Osteocyte (in vitro differentiated cells): Measurements from ENCODE around the gene C21orf58. TPM values are rescaled to one million over a fixed set of nuclear protein-coding genes. Genes with fewer than 3 reads are reported as not detected.

Experiments used
- DNase-seq: peaks from one replicate; pipeline ENCODE4 v3.0.0; 2021; ENCODE audit warnings: mixed read lengths; ENCODE audit not compliant: unreplicated experiment; ENCODE audit errors: extremely low spot score
- H3K27ac Mint-ChIP-seq: one replicate; pipeline ENCODE4 v1.8.0; 2021; ENCODE audit warnings: mild to moderate bottlenecking, mixed read lengths; ENCODE audit not compliant: unreplicated experiment
- H3K27me3 Mint-ChIP-seq: one replicate; pipeline ENCODE4 v1.8.0; 2021; ENCODE audit warnings: mixed read lengths; ENCODE audit not compliant: unreplicated experiment
- H3K36me3 Mint-ChIP-seq: one replicate; pipeline ENCODE4 v1.8.0; 2021; ENCODE audit warnings: mixed read lengths; ENCODE audit not compliant: unreplicated experiment
- H3K4me1 Mint-ChIP-seq: one replicate; pipeline ENCODE4 v1.8.0; 2021; ENCODE audit warnings: mixed read lengths; ENCODE audit not compliant: unreplicated experiment
- H3K4me3 Mint-ChIP-seq: one replicate; pipeline ENCODE4 v1.8.0; 2021; ENCODE audit warnings: mild to moderate bottlenecking, moderate library complexity, mixed read lengths; ENCODE audit not compliant: unreplicated experiment
- H3K9me3 Mint-ChIP-seq: one replicate; pipeline ENCODE4 v1.8.0; 2021; ENCODE audit warnings: mixed read lengths; ENCODE audit not compliant: unreplicated experiment
- total RNA-seq: library from RNA; stranded (reverse); gene quantifications from 2 replicates; pipeline ENCODE4 v1.2.1, GENCODE V29; 2021
- TF ChIP-seq, protein P1 (sequence below): fragments of 200-600 bp; sonication (generic); IDR thresholded peaks from 2 replicates; pipeline ENCODE4 v1.5.0; 2021; ENCODE audit warnings: antibody characterized with exemption, mild to moderate bottlenecking, moderate library complexity

C21orf58 gene
- total RNA-seq, 1 donor from 2014 or later: 9.1 TPM

- TF ChIP-seq, protein P1, sequence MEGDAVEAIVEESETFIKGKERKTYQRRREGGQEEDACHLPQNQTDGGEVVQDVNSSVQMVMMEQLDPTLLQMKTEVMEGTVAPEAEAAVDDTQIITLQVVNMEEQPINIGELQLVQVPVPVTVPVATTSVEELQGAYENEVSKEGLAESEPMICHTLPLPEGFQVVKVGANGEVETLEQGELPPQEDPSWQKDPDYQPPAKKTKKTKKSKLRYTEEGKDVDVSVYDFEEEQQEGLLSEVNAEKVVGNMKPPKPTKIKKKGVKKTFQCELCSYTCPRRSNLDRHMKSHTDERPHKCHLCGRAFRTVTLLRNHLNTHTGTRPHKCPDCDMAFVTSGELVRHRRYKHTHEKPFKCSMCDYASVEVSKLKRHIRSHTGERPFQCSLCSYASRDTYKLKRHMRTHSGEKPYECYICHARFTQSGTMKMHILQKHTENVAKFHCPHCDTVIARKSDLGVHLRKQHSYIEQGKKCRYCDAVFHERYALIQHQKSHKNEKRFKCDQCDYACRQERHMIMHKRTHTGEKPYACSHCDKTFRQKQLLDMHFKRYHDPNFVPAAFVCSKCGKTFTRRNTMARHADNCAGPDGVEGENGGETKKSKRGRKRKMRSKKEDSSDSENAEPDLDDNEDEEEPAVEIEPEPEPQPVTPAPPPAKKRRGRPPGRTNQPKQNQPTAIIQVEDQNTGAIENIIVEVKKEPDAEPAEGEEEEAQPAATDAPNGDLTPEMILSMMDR: no peak
- Mint-ChIP-seq H3K27me3 (no peaks in the 10 kb centered on the region), H3K9me3 (no peaks in the 10 kb centered on the region), H3K4me1 (peaks cover 24% of the 10 kb centered on the region), H3K4me3 (no peak overlapping the region), H3K27ac (no peak overlapping the region), H3K36me3 (peaks cover 24% of the 10 kb centered on the region)
- no peak for DNase-seq
These were observed 4.5 kb upstream of the C21orf58 start for GRCh38 chr21:46328151-46328550.

DNA sequence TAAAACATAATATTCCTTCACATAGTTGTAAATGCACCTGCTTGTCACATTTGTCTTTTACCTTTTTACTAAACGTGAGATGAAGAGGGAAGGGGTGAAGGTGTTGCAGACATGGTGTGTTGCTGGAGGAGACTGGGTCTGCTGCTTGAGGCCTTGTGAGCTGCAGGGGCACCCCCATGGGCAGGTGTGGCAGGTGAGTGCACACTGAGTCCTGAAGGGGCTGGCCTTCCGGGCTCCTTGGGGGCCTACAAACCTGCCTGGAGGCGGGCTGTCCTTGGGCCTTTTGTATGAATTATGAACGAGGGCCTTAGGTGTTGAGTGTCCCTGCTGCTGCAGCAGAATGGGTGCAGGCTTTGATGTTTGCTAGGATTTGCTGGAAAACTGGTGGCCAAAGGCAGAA is 4.0 kb upstream of the C21orf58 start:
- Mint-ChIP-seq H3K27me3 (no peaks in the 10 kb centered on the region), H3K4me3 (no peak overlapping the region), H3K4me1 (peaks cover 28% of the 10 kb centered on the region), H3K9me3 (no peaks in the 10 kb centered on the region), H3K27ac (peak overlapping the region; percentile 28), H3K36me3 (peaks cover 24% of the 10 kb centered on the region)
- DNase-seq: no peak
- TF ChIP-seq, protein P1: no peak

GRCh38 chr21:46326110-46326703 is 2.5 kb upstream of the C21orf58 start:
- Mint-ChIP-seq H3K36me3 (peaks cover 23% of the 10 kb centered on the region), H3K4me3 (no peak overlapping the region), H3K27ac (peak overlapping the region; percentile 81), H3K4me1 (peaks cover 35% of the 10 kb centered on the region), H3K9me3 (no peaks in the 10 kb centered on the region), H3K27me3 (no peaks in the 10 kb centered on the region)
- DNase-seq: no peak
- TF ChIP-seq, protein P1: no peak

DNA sequence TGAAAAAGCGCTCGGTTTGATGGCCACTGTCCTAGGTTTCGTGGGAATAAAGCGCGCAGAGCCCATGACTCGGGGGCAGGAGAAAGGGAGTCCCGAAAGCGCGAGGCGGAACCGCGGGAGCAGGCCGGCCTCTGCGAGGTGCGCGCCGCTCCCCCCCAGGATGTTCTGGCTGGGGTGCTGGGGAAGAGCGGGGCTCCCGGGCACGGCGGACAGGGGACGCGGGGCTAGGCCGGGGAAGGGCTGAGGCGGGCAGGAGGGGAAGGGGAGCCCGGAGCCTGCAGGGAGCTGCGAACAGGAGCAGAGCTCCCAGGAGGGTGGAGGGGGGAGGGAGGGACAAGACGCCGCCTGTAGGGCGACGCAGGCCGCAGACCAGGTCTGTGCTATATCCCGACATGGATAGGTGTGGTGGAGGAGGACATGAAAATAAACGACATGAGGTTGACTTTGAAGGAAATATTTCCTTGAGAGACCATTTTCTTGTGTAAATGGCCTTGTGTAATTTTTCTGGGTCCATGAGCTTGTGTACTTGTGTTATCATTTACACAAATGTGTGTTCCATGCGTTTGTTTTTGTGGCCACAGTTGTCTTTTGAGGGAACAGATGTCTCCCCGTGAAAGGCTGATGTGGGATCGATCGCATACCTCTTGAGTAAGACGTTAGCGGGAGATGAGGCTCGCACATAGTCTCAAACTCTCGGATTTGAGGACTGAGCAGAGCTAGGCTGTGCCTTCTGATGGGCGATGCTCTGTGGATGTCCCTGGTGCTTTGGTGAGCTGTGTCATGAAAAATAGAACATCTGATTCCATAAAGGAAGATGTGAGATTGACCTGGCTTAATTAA is 1.6 kb upstream of the C21orf58 start:
- no peak for DNase-seq
- H3K36me3 Mint-ChIP-seq: peaks cover 19% of the 10 kb centered on the region
- peaks cover 42% of the 10 kb centered on the region for H3K4me1 Mint-ChIP-seq
- no peaks in the 10 kb centered on the region for H3K9me3 Mint-ChIP-seq
- peak overlapping the region; percentile 79 for H3K4me3 Mint-ChIP-seq
- H3K27ac Mint-ChIP-seq: peak overlapping the region; percentile 81
- H3K27me3 Mint-ChIP-seq: no peaks in the 10 kb centered on the region
- TF ChIP-seq, protein P1: peak; percentile 41

DNA sequence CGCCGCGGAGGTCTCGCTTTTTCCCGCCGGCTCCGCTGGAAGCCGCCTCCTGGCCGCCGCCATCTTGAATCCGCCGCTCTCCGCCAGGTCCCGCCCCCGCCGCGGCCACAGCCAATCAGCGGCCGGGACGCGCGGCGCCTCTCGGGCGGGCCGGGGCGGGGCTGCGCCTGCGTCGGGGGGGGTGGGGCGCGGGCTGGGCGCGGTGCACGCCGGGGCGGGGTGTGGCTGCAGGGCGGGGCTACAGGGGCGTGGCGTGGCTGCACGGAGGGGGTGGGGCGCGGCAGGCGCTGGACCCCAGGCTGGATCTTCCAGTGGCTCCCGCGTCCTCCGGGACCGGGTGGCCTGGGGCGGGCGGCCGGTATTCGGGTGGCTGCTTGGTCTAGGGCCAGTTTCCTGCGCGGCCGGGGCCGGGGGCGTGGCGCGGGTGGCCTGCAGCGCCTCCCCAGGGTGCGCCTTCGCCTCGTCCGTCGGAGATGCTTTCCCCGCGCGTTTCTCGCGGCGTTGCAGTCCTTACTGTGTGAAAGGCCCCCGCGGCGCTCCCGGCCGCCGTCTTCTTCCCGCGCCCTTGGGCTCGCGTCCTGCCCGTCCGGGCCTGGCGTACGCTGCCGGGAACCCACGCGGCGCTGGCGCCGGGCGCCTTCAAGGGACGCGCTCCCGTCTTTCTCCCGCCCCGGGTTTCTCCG is 861 bp upstream of the C21orf58 start:
- Mint-ChIP-seq H3K36me3 (peaks cover 17% of the 10 kb centered on the region), H3K27me3 (no peaks in the 10 kb centered on the region), H3K4me3 (peak overlapping the region; percentile 95), H3K4me1 (peaks cover 43% of the 10 kb centered on the region), H3K9me3 (no peaks in the 10 kb centered on the region), H3K27ac (peak overlapping the region; percentile 97)
- peak; percentile 95 for DNase-seq
- TF ChIP-seq, protein P1: no peak
